Mammary epithelial cell (primary cell): ENCODE measurements around the gene KL.

Experiments used
- EZH2 ChIP-seq: IDR thresholded peaks from 2 replicates; pipeline ENCODE4 v1.6.1; 2012; ENCODE audit warnings: low read length, inconsistent platforms, borderline replicate concordance
- TF ChIP-seq, protein P1 (sequence below), 2 donors: IDR thresholded peaks in 1 of 2; conservative IDR thresholded peaks in 1 of 2; 2 replicates each; pipeline ENCODE4 v1.5.1; 2011 to 2012; ENCODE audit warnings: inconsistent platforms in 2 of 2, low read length in 2 of 2, mild to moderate bottlenecking in 2 of 2, control low read depth in 1 of 2, low read depth in 1 of 2; ENCODE audit not compliant: insufficient read depth in 1 of 2; ENCODE audit errors: extremely low read depth in 1 of 2

DNA sequence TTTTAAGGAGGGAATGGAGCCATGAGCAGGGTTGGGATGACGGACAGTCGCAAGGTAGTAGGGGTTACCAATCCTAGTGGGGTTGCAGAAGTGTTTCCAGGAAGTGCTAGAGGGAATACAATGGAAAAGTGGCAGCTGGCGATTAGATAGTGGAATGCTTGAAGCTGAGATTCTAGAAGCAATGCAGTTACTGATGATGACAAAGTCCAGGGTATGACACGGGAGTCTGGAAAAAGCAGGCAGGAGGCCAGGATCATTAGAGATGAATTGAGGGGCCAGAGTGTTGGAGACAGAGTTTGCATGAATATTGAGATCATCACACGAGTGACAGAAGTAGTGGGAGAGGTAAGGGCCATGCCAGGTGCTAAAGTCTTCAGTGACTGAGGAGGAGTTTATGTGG is 17.3 kb upstream of the KL start:
- TF ChIP-seq, protein P1, sequence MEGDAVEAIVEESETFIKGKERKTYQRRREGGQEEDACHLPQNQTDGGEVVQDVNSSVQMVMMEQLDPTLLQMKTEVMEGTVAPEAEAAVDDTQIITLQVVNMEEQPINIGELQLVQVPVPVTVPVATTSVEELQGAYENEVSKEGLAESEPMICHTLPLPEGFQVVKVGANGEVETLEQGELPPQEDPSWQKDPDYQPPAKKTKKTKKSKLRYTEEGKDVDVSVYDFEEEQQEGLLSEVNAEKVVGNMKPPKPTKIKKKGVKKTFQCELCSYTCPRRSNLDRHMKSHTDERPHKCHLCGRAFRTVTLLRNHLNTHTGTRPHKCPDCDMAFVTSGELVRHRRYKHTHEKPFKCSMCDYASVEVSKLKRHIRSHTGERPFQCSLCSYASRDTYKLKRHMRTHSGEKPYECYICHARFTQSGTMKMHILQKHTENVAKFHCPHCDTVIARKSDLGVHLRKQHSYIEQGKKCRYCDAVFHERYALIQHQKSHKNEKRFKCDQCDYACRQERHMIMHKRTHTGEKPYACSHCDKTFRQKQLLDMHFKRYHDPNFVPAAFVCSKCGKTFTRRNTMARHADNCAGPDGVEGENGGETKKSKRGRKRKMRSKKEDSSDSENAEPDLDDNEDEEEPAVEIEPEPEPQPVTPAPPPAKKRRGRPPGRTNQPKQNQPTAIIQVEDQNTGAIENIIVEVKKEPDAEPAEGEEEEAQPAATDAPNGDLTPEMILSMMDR (conservative IDR thresholded peaks at IDR 0.05 in 1 of 2, IDR thresholded peaks at IDR 0.05 in 1 of 2; ENCODE audit: extremely low read depth in 1 of 2, insufficient read depth in 1 of 2, low read depth in 1 of 2, low read length in 2 of 2) = no peak
- no peak for TF ChIP-seq EZH2
